Globus pallidus (tissue), 1 donor: ENCODE data around the gene RSRC1.
"Not testable (repeated sequence)": the region's sequence is repeated elsewhere in the genome, so short reads cannot be mapped to it uniquely, and the experiment has no call there.

Experiments
- DNase-seq: peaks from one replicate; pipeline ENCODE4 v3.0.0-alpha.2; 2015; ENCODE audit warnings: low spot score

RSRC1 gene

GRCh38 chr3:158528076-158528674, 418.3 kb downstream of the RSRC1 start:
- DNase-seq = no peak

- DNase-seq = no peak
Observed at GRCh38 chr3:158531334-158531733, 421.4 kb downstream of the RSRC1 start.

- peak; percentile 40 for DNase-seq
Observed at GRCh38 chr3:158532099-158532734, 422.3 kb downstream of the RSRC1 start.

- DNase-seq = no peak
Observed at GRCh38 chr3:158535918-158536317, 426.0 kb downstream of the RSRC1 start.

GRCh38 chr3:158539414-158540014, 429.6 kb downstream of the RSRC1 start:
- DNase-seq = peak; percentile 11

- no peak for DNase-seq
Observed at GRCh38 chr3:158540066-158540465, 430.2 kb downstream of the RSRC1 start.

- no peak for DNase-seq
Observed at GRCh38 chr3:158548691-158549090, 438.8 kb downstream of the RSRC1 start.

GRCh38 chr3:158549938-158550337, 440.0 kb downstream of the RSRC1 start:
- not testable (repeated sequence) for DNase-seq

- DNase-seq = no peak
Observed at GRCh38 chr3:158552124-158552523, 442.2 kb downstream of the RSRC1 start.

GRCh38 chr3:158559504-158559903, 449.6 kb downstream of the RSRC1 start:
- no peak for DNase-seq

- DNase-seq = no peak
Observed at GRCh38 chr3:158560979-158561378, 451.1 kb downstream of the RSRC1 start.

- no peak for DNase-seq
Observed at GRCh38 chr3:158562674-158563073, 452.8 kb downstream of the RSRC1 start.

- DNase-seq = no peak
Observed at GRCh38 chr3:158563076-158563475, 453.2 kb downstream of the RSRC1 start.

- no peak for DNase-seq
Observed at GRCh38 chr3:158565076-158565475, 455.2 kb downstream of the RSRC1 start.

GRCh38 chr3:158568784-158569183, 458.9 kb downstream of the RSRC1 start:
- no peak for DNase-seq

- DNase-seq = no peak
Observed at GRCh38 chr3:158569794-158570193, 459.9 kb downstream of the RSRC1 start.

- DNase-seq = peak; percentile 93
Observed at GRCh38 chr3:158570999-158571702, 461.3 kb downstream of the RSRC1 start, which contains the start of gene MLF1. Gene MLF1 (plus strand): TSS chr3:158571194. CDS start chr3:158571301, 107 bp downstream.

- no peak for DNase-seq
Observed at GRCh38 chr3:158571969-158572765, 462.3 kb downstream of the RSRC1 start.

GRCh38 chr3:158572766-158573060, 462.8 kb downstream of the RSRC1 start:
- DNase-seq = no peak

GRCh38 chr3:158573714-158574113, 463.8 kb downstream of the RSRC1 start:
- DNase-seq = no peak

- DNase-seq = no peak
Observed at GRCh38 chr3:158574646-158575045, 464.8 kb downstream of the RSRC1 start.

- no peak for DNase-seq
Observed at GRCh38 chr3:158590223-158590622, 480.3 kb downstream of the RSRC1 start.
